ENCODE data around the gene KCNJ16.

Gene KCNJ16

GRCh38 chr17:70184207-70184606, 109.2 kb downstream of the KCNJ16 start:
- FAIRE-seq, result no peak
- no peak for DNase-seq (ENCODE audit: insufficient read length, low spot score)
- TF ChIP-seq PAX5 (IDR thresholded peaks at IDR 0.05; ENCODE audit: insufficient read depth, low read length, severe bottlenecking), result no peak
- no peak for TF ChIP-seq POLR2A (IDR thresholded peaks at IDR 0.05; ENCODE audit: low read depth, low read length)

DNA sequence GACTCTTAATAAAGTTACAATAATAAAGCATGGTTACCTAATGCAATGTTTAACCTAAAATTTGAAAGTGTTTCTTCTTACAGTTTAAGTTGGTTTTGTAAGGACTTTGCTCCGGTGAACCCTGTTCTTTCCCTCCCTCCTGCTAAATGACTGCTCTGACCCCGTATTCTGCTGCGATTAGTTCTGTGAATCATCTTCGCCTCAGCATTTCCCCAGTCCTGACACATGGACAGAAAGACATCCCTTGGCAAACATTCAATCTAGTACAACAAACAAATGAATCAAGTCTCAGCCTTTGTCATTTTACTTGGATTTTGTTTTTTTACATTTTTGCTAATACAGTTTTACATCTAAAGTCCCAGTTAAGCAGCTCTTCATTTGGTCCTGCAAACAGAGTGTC, 109.7 kb downstream of the KCNJ16 start:
- no peak for DNase-seq (ENCODE audit: insufficient read length, low spot score)
- no peak for FAIRE-seq
- TF ChIP-seq SPI1 (IDR thresholded peaks at IDR 0.05; ENCODE audit: low read depth, low read length) (no peak), POLR2A (IDR thresholded peaks at IDR 0.05; ENCODE audit: low read depth, low read length) (no peak), PAX5 (IDR thresholded peaks at IDR 0.05; ENCODE audit: insufficient read depth, low read length, severe bottlenecking) (no peak), TAF1 (IDR thresholded peaks at IDR 0.05; ENCODE audit: low read depth, low read length) (no peak), POU2F2 (IDR thresholded peaks at IDR 0.05; ENCODE audit: low read depth, low read length) (no peak), POLR2AphosphoS5 (IDR thresholded peaks at IDR 0.05; ENCODE audit: low read depth, low read length) (no peak)

Measured in GM12891 (cell line).